C4-2B (cell line): ENCODE data around the gene MUL1.

ENCODE experiments used
- H3K27ac ChIP-seq: fragments of 450-650 bp; 2 replicates; pipeline ENCODE4 v1.5.1; 2017
- CTCF ChIP-seq: fragments of 450-650 bp; conservative IDR thresholded peaks from 2 replicates; pipeline ENCODE4 v1.5.1; 2017; ENCODE audit warnings: mild to moderate bottlenecking
- ZFX ChIP-seq: fragments of 450-650 bp; IDR thresholded peaks from 2 replicates; pipeline ENCODE4 v1.6.1; 2017

MUL1 gene

GRCh38 chr1:20496241-20496661 lies 11.7 kb downstream of the MUL1 start:
- H3K27ac ChIP-seq = no peak overlapping the region
- TF ChIP-seq CTCF (no peak), ZFX (no peak)

- TF ChIP-seq ZFX (no peak), CTCF (no peak)
- no peak overlapping the region for H3K27ac ChIP-seq
These were observed 12.3 kb downstream of the MUL1 start for GRCh38 chr1:20495661-20496060.

- TF ChIP-seq CTCF = no peak
- TF ChIP-seq ZFX = no peak
- H3K27ac ChIP-seq = peak overlapping the region; percentile 4; the same call in 1 of the 2 replicates
These were observed 13.2 kb downstream of the MUL1 start for GRCh38 chr1:20494609-20495311.

- no peak for TF ChIP-seq ZFX
- TF ChIP-seq CTCF = peak; percentile 83
- peak overlapping the region; percentile 29; the same call in 1 of the 2 replicates for H3K27ac ChIP-seq
These were observed 13.9 kb downstream of the MUL1 start for GRCh38 chr1:20493839-20494608.

GRCh38 chr1:20493309-20493708 lies 14.6 kb downstream of the MUL1 start:
- no peak for TF ChIP-seq CTCF
- H3K27ac ChIP-seq = peak overlapping the region; percentile 29; the same call in 1 of the 2 replicates

GRCh38 chr1:20492751-20493150 lies 15.2 kb downstream of the MUL1 start:
- TF ChIP-seq ZFX (no peak), CTCF (no peak)

GRCh38 chr1:20491866-20492265 lies 16.1 kb downstream of the MUL1 start:
- no peak for TF ChIP-seq ZFX
- peak overlapping the region; percentile 1; the same call in 1 of the 2 replicates for H3K27ac ChIP-seq

More at GRCh38 chr1:20492751-20493150, 15.2 kb downstream of the MUL1 start:
- H3K27ac ChIP-seq = peak overlapping the region; percentile 1; the same call in 1 of the 2 replicates
